NCI-H345 (cell line): ENCODE results near the gene ZER1.
"Not testable (repeated sequence)": the region's sequence is repeated elsewhere in the genome, so short reads cannot be mapped to it uniquely, and the experiment has no call there.

Experiments
- DNase-seq: peaks from one replicate; lab custom pipeline; 2025; lab: John Stamatoyannopoulos, UW

Gene ZER1

DNA sequence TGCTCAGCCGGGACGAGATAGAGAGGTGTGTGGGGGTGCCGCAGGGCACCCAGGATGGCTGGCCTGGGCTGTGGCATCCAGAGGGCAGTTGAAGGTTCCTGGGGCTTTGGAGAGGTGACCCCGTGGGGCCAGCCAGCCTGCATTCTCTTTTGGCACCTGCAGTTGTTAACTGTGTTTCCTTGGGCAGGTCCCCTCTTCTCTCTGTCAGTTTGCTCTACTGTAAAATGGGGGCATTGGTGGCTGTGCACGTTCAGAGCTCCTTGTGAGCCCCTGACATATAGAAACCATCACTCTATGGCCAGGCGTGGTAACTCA, 56.3 kb downstream of the ZER1 start:
- DNase-seq: no peak

DNA sequence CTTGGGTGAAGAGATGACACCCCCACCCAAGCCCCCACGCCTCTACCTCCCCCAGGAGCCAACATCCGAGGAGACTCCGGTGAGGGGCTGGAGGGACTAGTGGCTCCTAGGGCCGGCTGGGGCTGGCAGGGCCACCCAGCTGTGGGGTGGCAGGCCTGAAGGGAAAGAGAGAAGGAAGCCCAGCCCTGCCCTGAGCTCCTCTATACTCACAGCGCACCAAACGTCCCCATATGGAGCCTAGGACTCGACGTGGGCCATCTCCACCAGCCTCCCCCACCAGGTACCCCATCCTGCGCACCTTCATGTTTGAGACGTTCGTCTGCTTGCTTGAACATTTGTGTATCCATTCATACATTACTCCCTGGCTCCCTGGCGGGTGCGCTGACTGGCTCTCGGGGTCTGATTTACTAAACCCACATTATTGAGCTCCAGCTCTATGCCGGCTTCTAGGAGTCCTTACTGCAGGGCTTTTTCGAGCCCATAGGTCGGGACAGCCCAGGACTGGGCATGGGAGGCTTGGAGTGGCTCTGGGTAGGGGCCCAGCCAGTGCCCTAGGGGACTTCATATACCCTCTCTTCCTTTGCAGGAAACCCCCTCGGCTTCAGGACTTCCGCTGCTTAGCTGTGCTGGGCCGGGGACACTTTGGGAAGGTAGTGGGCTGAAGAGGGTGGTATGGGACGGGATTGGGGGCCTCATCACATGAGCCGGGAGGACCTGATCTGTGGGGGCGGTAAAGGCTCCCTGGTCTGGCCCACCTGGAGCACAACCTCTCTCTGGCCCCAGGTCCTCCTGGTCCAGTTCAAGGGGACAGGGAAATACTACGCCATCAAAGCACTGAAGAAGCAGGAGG, 56.9 kb downstream of the ZER1 start:
- no peak for DNase-seq

DNA sequence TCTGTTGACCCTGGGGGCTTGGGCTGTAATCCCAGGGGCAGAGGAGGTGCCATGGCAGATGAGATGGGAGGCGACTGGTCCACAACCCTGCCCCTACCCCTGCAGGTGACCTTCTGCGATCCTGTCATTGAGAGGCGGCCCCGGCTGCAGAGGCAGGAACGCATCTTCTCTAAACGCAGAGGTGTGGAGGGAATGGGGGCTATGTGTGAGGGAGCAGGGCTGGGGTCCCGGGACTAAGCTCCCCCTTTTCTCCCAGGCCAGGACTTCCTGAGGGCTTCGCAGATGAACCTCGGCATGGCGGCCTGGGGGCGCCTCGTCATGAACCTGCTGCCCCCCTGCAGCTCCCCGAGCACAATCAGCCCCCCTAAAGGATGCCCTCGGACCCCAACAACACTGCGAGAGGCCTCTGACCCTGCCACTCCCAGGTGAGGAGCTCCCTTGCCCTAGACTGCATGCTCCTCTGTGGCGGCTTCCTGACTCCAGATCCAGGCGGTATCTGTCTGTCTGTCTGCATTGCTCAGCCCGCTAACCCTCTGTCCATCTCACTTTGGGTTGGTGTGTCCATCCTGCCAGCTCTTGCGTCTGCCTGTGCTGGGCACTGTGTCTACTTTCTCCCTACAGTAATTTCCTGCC, 57.7 kb downstream of the ZER1 start:
- no peak for DNase-seq

DNA sequence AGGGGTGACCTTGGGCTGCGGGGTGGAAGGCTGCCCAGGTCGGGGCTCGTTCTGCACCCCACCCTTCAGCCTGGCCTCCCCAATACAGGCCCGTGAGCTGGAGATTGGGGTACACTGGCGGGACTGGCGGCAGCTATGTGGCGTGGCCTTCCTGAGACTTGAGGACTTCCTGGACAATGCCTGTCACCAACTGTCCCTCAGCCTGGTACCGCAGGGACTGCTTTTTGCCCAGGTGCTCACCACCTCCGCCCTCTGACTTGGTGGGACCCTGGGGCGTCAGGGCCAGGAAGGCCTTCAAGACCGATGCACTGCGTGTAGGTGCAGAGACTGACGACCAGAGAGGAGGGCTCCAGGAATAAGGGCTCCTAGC, 58.3 kb downstream of the ZER1 start:
- DNase-seq: no peak

- DNase-seq: no peak
These were observed 59.0 kb downstream of the ZER1 start for GRCh38 chr9:128712451-128713410.

GRCh38 chr9:128707446-128707845, 64.3 kb downstream of the ZER1 start:
- no peak for DNase-seq

- no peak for DNase-seq
These were observed 64.9 kb downstream of the ZER1 start for GRCh38 chr9:128706671-128707381.

DNA sequence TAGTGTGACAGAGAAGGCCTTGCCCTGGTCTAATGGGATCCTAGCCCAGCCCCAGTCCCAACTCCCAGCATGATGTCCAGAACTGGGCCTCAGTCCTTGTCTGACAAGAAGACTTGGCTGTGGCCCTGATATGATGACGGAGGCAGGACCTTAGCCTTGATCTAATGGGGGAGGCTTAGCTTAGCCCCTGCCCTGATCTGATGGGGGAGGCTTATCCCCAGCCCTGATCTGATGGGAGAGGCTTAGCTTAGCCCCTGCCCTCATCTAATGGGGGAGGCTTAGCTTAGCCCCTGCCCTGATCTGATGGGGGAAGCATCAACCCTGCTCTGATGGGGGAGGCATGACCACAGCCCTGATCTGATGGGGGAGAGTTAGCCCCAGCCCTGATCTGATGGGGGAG, 65.7 kb downstream of the ZER1 start:
- DNase-seq: no peak

DNA sequence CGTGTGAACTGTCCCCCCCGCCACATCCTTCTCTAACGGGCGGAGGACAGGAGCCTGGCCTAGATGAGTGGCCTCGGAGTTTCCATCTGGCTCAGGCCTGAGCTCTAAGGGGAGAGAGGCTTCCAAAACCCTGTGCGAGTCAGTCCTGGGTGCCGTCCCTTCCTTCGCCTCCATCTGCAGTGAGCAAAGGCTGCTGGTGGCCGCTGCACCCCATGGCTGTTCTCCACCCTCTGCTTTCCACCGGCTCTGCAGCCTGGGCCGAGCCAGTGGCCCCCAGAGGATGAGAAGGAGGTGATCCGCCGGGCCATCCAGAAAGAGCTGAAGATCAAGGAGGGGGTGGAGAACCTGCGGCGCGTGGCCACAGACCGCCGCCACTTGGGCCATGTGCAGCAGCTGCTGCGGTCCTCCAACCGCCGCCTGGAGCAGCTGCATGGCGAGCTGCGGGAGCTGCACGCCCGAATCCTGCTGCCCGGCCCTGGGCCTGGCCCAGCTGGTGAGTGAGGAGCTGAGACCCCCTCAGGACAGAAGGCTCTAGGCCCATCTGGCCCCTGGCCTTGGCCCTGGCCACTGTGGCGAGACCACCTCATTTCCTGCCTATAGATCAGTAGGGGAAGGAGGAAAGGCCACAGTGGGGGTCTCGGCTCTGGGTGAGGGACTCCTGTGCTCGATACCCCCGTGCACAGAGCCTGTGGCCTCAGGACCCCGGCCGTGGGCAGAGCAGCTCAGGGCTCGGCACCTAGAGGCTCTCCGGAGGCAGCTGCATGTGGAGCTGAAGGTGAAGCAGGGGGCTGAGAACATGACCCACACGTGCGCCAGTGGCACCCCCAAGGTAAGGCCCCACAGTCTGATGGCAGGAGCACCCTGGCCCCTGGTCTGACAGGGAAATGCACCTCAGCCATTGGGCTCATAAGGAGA, 66.4 kb downstream of the ZER1 start:
- DNase-seq: no peak

GRCh38 chr9:128704356-128704670, 67.4 kb downstream of the ZER1 start:
- DNase-seq: no peak

DNA sequence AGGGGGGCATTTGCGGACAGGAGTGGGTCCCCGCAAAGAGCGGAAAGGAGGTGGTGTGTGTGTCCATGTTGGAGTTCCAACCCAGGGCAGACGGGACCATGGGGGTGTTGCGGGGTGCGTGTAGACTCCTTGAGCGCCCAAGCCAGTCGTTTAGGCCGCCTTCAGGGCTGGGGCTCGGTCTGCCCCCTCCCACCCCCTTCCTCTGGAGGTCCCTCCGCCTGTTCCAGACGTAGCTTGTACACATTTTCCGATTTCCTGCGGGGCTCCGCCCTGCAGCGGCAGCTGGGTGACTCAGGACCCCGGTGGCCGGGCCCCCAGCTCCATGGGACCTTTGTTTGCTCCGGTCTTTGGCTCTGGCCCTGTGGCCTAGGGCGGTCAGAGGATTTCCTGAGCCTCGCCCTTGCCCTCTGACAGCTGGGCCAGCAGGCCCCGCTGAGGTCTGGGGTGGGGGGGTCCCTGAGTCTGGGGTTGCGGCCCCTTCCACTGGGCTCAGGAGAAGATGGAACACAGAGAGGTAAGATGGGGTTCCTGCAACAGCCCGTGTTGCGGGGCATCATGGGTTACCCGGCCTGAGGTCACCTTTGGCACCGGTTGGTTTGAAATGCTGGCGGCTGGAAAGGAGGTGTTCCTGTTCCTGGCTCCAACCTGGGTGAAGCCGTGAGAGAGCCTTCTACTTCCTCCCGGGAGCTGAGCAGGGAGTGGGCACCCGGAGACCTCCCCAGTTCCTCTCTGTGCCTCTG, 67.9 kb downstream of the ZER1 start:
- DNase-seq: no peak

- DNase-seq: no peak
These were observed 68.6 kb downstream of the ZER1 start for GRCh38 chr9:128702949-128703615.

- peak; percentile 79 for DNase-seq
These were observed 69.2 kb downstream of the ZER1 start, which contains the start of gene PKN3 for GRCh38 chr9:128702445-128702948. Gene PKN3 (plus strand): TSS chr9:128702503. CDS start chr9:128702916, 413 bp downstream.

DNA sequence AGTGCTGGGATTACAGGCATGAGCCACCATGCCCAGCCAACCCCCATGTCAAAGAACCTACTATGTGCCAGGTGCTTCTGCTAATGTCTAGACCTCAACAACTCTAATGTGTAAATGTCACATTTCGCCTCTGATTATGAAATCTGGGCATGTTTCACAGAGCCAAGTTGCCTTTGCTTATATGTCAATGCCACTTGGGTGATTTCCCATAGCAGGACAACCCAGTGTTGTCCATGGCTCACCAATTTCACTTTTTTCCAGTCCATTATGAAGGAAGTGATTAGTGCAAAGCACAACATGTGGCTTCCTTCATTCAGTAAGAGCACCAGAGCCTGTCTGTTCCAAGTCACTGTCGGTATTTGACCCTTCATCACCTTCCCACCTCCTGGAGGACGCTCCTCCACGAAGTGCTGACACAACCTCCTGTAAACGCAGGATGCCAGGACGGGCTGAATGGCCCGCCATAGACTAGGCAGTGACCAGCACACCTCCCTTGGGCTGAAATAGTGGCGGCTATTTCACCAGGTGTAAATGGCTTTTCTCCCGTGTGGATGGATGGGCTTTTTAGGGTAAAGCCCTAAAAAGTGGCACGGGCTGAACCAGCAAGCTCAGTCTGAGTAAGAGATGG, 70.4 kb downstream of the ZER1 start:
- DNase-seq: no peak

GRCh38 chr9:128699096-128699795, 72.5 kb downstream of the ZER1 start:
- DNase-seq: not testable (repeated sequence)

DNA sequence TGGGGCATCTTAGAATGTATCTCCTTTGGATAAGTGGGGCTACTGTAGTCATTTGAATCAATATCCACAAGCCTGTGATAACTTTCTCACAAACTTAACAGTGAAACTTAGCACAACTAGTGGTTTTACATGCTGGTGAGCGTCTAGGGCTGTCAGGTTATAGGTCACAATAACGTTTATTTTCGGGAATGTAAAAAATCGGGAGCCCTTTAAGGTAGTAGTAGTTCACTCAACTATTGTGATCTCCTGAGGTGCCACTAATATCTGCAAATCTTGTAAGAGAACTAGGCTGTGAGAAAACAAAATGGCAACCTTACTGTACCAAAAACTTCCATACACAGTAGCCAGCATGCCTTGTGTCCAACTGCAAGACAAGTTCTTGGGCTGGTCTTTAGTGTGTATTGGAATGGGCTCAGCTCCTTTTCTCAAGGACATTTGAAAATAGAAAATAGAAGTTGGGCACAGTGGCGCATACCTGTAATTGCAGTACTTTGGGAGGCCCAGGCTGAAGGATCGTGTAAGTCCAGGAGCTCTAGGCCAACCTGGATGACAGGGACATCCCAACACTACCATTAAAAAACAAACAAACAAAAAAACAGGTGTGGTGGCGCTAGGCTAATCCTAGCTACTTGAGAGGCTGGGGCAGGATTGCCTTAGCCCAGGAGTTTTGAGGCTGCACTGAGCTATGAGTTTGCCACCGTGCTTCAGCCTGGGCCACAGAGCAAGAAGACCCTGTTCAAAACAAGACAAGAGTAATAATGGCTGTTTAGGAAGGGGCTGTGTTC, 74.6 kb downstream of the ZER1 start:
- no peak for DNase-seq

DNA sequence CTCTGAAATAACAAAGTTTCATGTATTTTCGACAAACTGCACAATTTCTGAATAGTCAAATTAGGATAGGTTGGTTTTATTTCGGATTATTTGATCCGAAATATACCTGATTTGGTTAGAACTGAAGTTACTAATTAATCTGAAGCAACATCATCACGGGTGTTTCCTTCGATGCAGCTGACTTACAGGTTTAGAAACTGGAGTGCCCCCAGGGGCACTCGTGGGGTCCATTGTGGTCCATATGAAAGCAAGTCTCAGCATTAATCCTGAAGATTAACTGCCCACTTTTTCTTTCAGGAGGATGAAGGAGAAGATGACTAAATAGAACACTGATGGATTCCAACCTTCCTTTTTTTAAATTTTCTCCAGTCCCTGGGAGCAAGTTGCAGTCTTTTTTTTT, 77.4 kb downstream of the ZER1 start:
- no peak for DNase-seq

DNA sequence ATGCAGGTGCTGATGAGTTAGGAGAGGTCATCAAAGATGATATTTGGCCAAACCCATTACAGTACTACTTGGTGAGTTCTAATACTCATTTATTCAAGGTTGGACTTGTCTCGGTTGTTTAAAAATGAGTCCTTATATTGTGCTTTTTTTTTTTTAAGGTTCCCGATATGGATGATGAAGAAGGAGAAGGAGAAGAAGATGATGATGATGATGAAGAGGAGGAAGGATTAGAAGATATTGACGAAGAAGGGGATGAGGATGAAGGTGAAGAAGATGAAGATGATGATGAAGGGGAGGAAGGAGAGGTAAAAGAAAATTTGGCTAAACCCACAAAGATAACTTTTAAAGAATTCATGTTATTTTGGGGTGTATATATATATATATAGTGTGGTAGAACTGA, 78.0 kb downstream of the ZER1 start:
- not testable (repeated sequence) for DNase-seq
